Natural killer cell (primary cell): ENCODE data around the gene CAGE1. TPM values are rescaled to one million over a fixed set of nuclear protein-coding genes. Genes with fewer than 3 reads are reported as not detected.

Source experiments
- ATAC-seq, 3 donors: fragments of 150-1000 bp in 2 of 3; fragments of 200-7000 bp in 1 of 3; cut with Tn5 transposase; 1 replicate in 1 of 3; 2 replicates in 2 of 3; pipeline ENCODE4 v1.10.0; 2021; ENCODE audit warnings: mild to moderate bottlenecking in 2 of 3, moderate library complexity in 2 of 3
- DNase-seq, 2 donors: peaks; one replicate each; pipeline versions ENCODE4 v3.0.0 to v3.0.0-alpha.2; 2013 to 2021; ENCODE audit warnings: mixed read lengths in 1 of 2
- H3K27ac ChIP-seq: one replicate; pipeline ENCODE4 v1.5.1; 2013; ENCODE audit warnings: mild to moderate bottlenecking, low read length
- H3K27me3 ChIP-seq: one replicate; pipeline ENCODE4 v1.6.1; 2013; ENCODE audit warnings: low read length; ENCODE audit not compliant: control insufficient read depth, insufficient read depth
- H3K36me3 ChIP-seq: one replicate; pipeline ENCODE4 v1.6.1; 2013; ENCODE audit warnings: low read length; ENCODE audit not compliant: control insufficient read depth, insufficient read depth
- H3K4me1 ChIP-seq: one replicate; pipeline ENCODE4 v1.6.1; 2013; ENCODE audit warnings: low read length; ENCODE audit not compliant: control insufficient read depth, insufficient read depth
- H3K4me3 ChIP-seq: one replicate; pipeline ENCODE4 v1.5.1; 2013; ENCODE audit warnings: low read length
- H3K9me3 ChIP-seq: one replicate; pipeline ENCODE4 v1.6.1; 2013; ENCODE audit warnings: low read length; ENCODE audit not compliant: control insufficient read depth, insufficient read depth
- H3K27ac Mint-ChIP-seq, 2 donors: one replicate each; pipeline ENCODE4 v1.8.0; 2022; ENCODE audit warnings: mild to moderate bottlenecking in 2 of 2, mixed read lengths in 2 of 2, moderate library complexity in 1 of 2
- H3K27me3 Mint-ChIP-seq, 2 donors: one replicate each; pipeline ENCODE4 v1.8.0; 2022; ENCODE audit warnings: low read depth in 2 of 2, mixed read lengths in 2 of 2
- H3K36me3 Mint-ChIP-seq: one replicate; pipeline ENCODE4 v1.8.0; 2022; ENCODE audit warnings: mixed read lengths
- H3K4me1 Mint-ChIP-seq, 2 donors: one replicate each; pipeline ENCODE4 v1.8.0; 2022; ENCODE audit warnings: mixed read lengths in 2 of 2
- H3K4me3 Mint-ChIP-seq: one replicate; pipeline ENCODE4 v1.8.0; 2022; ENCODE audit warnings: mild to moderate bottlenecking, moderate library complexity, mixed read lengths
- H3K9me3 Mint-ChIP-seq, 2 donors: one replicate each; pipeline ENCODE4 v1.8.0; 2022; ENCODE audit warnings: mixed read lengths in 2 of 2
- CTCF ChIP-seq: fragments of 200-600 bp; IDR thresholded peaks from one replicate; pipeline ENCODE4 v1.8.0; 2022; ENCODE audit warnings: antibody characterized with exemption
- WGBS: methylation state at CpG from one replicate; pipeline ENCODE4 v1.1.7; 2013; ENCODE audit warnings: missing lambda C conversion rate; ENCODE audit not compliant: insufficient coverage; 5-methylcytosine and 5-hydroxymethylcytosine counted together
- intact Hi-C: fragments of 100-400 bp; cut with micrococcal nuclease; formaldehyde crosslinking; loops from one replicate; pipeline ENCODE4 v1.14.2; 2022
- total RNA-seq, 4 donors: library from RNA; stranded (reverse); fragments of 120-200 nt in 1 of 4; gene quantifications; one replicate each; pipeline versions ENCODE4 v1.2.3 to v1.2.4, GENCODE V29; 2013 to 2022

CAGE1 gene
- total RNA-seq, 3 donors from 2014 or later (not counting 1 experiment from before 2014, with no cell fraction given) = 0.70 to 1.3 (median 1.1) TPM

DNA sequence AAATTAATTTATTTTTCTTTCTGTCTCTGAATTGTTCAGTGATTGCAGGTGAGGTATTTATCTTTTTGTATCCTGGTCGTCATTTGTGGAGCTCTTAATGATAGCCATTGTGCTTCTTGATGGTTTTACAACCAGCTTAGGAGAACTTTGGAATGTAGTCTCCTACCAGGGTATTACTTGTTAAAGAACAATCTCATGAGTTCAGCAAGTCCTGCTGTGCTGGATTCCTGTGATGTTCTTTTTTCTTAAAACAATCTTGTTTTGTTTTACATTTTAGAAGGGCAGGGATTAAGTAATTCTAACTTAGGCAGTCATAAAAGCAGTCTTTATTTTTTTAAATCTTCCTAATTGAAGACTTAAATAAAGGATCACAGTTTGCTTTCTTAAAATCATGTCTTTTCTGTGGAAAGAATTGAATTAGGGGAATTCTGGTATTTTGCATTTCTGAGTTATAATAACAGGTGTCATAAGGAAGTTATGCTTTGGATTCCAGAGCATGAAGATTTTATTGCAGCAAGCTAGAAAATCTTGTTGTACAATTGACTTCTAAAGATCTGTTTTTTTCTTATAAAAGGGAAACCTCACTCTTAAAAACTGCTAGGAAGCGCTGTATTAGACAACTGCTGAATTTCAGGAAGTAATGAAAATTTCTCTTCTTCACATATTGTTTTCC lies 23.7 kb upstream of the CAGE1 start:
- Histone ChIP-seq H3K9me3 (no peaks in the 10 kb centered on the region), H3K4me3 (no peak overlapping the region), H3K27ac (no peak overlapping the region), H3K27me3 (no peaks in the 10 kb centered on the region), H3K36me3 (peaks cover 79% of the 10 kb centered on the region), H3K4me1 (no peaks in the 10 kb centered on the region)
- intact Hi-C loops = no loop called here
- DNase-seq (no peak), ATAC-seq (no peak)
- H3K4me3 Mint-ChIP-seq = no peak overlapping the region
- no peaks in the 10 kb centered on the region for H3K27me3 Mint-ChIP-seq
- 100% methylated on average over 1 of the region's 2 CpGs for WGBS
- no peak for TF ChIP-seq CTCF
- H3K36me3 Mint-ChIP-seq = peaks cover 45% of the 10 kb centered on the region
- H3K9me3 Mint-ChIP-seq = no peaks in the 10 kb centered on the region
- no peaks in the 10 kb centered on the region for H3K4me1 Mint-ChIP-seq
- no peak overlapping the region for H3K27ac Mint-ChIP-seq

DNA sequence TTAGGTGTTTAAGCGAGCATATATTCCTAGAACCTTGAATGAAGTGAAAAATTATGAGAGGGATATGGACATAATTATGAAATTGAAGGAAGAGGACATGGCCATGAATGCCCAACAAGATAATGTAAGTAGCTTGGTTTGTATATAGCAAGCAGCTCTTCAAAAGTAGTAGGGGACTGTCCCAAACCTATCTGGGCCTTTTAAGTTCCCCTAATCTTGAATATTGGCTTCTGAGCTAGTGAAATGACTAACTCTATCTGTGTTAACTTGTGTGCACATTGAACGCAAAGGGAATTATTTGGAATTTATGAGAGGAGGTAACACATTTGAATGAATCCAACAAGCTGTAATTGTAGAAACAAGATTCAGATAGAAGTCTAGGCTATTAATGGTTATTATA lies 21.8 kb upstream of the CAGE1 start:
- Histone ChIP-seq H3K9me3 (no peaks in the 10 kb centered on the region), H3K27ac (no peak overlapping the region), H3K4me3 (no peak overlapping the region), H3K36me3 (peaks cover 76% of the 10 kb centered on the region), H3K27me3 (no peaks in the 10 kb centered on the region), H3K4me1 (no peaks in the 10 kb centered on the region)
- 94% methylated on average over 2 of the region's 2 CpGs for WGBS
- DNase-seq = no peak
- H3K9me3 Mint-ChIP-seq = no peaks in the 10 kb centered on the region
- ATAC-seq = no peak
- intact Hi-C loops = no loop called here
- H3K4me3 Mint-ChIP-seq = no peak overlapping the region
- H3K27me3 Mint-ChIP-seq = no peaks in the 10 kb centered on the region
- no peak for TF ChIP-seq CTCF
- peaks cover 50% of the 10 kb centered on the region for H3K36me3 Mint-ChIP-seq
- no peak overlapping the region for H3K27ac Mint-ChIP-seq
- no peaks in the 10 kb centered on the region for H3K4me1 Mint-ChIP-seq

GRCh38 chr6:7410851-7411250 lies 21.3 kb upstream of the CAGE1 start:
- ATAC-seq = no peak
- Mint-ChIP-seq H3K27ac (no peak overlapping the region), H3K9me3 (no peaks in the 10 kb centered on the region)

More at GRCh38 chr6:7410851-7411250, 21.3 kb upstream of the CAGE1 start:
- intact Hi-C loops = no loop called here
- Mint-ChIP-seq H3K27me3 (no peaks in the 10 kb centered on the region), H3K4me1 (no peaks in the 10 kb centered on the region), H3K4me3 (no peak overlapping the region), H3K36me3 (peaks cover 54% of the 10 kb centered on the region)
- WGBS = 100% methylated on average over 4 of the region's 4 CpGs
- no peaks in the 10 kb centered on the region for H3K27me3 ChIP-seq
- no peaks in the 10 kb centered on the region for H3K9me3 ChIP-seq
- no peak overlapping the region for H3K4me3 ChIP-seq
- no peak overlapping the region for H3K27ac ChIP-seq
- no peak for TF ChIP-seq CTCF
- no peak for DNase-seq
- H3K4me1 ChIP-seq = no peaks in the 10 kb centered on the region
- H3K36me3 ChIP-seq = peaks cover 77% of the 10 kb centered on the region
